ENCODE measurements around the gene PPP2R5B.

Gene PPP2R5B

GRCh38 chr11:64935359-64936081, 11.0 kb downstream of the PPP2R5B start, which contains the start of gene GPHA2:
Gene GPHA2, minus strand, starts transcription at chr11:64935893. Its CDS starts 433 bp downstream, at chr11:64935460.
- peak; percentile 56 for DNase-seq (ENCODE audit: extremely low spot score)
- CTCF ChIA-PET: no interaction called here
- TF ChIP-seq CTBP1 (IDR thresholded peaks at IDR 0.05; ENCODE audit: borderline replicate concordance): no peak
- no peak for TF ChIP-seq FOXA1 (IDR thresholded peaks at IDR 0.05)
- no peak for TF ChIP-seq SP1 (IDR thresholded peaks at IDR 0.05)
- TF ChIP-seq FOXK2 (IDR thresholded peaks at IDR 0.05): no peak
- no peak for TF ChIP-seq BHLHE40 (IDR thresholded peaks at IDR 0.05; ENCODE audit: borderline replicate concordance)
- no peak for TF ChIP-seq ARNT (IDR thresholded peaks at IDR 0.05)
- no peak for TF ChIP-seq SUZ12 (IDR thresholded peaks at IDR 0.05)
- TF ChIP-seq L3MBTL2 (conservative IDR thresholded peaks at IDR 0.05): no peak
- TF ChIP-seq HDGF (IDR thresholded peaks at IDR 0.05; ENCODE audit: borderline replicate concordance): no peak
- no peak for TF ChIP-seq FOXM1 (IDR thresholded peaks at IDR 0.05; ENCODE audit: borderline replicate concordance)
- POLR2A ChIA-PET: interaction anchor here (1.3 to 2.2 kb wide), 2 partner anchors 11 to 19 kb away, joined by 5 to 9 read pairs; partner anchors contain the start of gene PPP2R5B

GRCh38 chr11:64936539-64936938, 12.1 kb downstream of the PPP2R5B start:
- no peak for TF ChIP-seq BHLHE40 (IDR thresholded peaks at IDR 0.05; ENCODE audit: borderline replicate concordance)
- no peak for TF ChIP-seq L3MBTL2 (conservative IDR thresholded peaks at IDR 0.05)
- TF ChIP-seq FOXM1 (IDR thresholded peaks at IDR 0.05; ENCODE audit: borderline replicate concordance): no peak
- POLR2A ChIA-PET: interaction anchor here (1.1 to 2.2 kb wide), 3 partner anchors 12 to 20 kb away, joined by 4 to 9 read pairs (median 5); partner anchors contain the start of gene PPP2R5B
- no peak for DNase-seq (ENCODE audit: extremely low spot score)
- CTCF ChIA-PET: no interaction called here

- no peak for DNase-seq (ENCODE audit: extremely low spot score)
- ChIA-PET POLR2A (interaction anchor here (1.2 kb wide), 1 partner anchor 23 kb away, joined by 3 read pairs; no protein-coding TSS in a partner anchor), CTCF (no interaction called here)
- no peak for TF ChIP-seq CTBP1 (IDR thresholded peaks at IDR 0.05; ENCODE audit: borderline replicate concordance)
- no peak for TF ChIP-seq BHLHE40 (IDR thresholded peaks at IDR 0.05; ENCODE audit: borderline replicate concordance)
- TF ChIP-seq FOXK2 (IDR thresholded peaks at IDR 0.05): no peak
- no peak for TF ChIP-seq ELF4 (IDR thresholded peaks at IDR 0.05)
- no peak for TF ChIP-seq PKNOX1 (IDR thresholded peaks at IDR 0.05)
- no peak for TF ChIP-seq LEF1 (IDR thresholded peaks at IDR 0.05; ENCODE audit: borderline replicate concordance)
- TF ChIP-seq FOXM1 (IDR thresholded peaks at IDR 0.05; ENCODE audit: borderline replicate concordance): no peak
- TF ChIP-seq TARDBP (IDR thresholded peaks at IDR 0.05): no peak
- no peak for TF ChIP-seq ARNT (IDR thresholded peaks at IDR 0.05)
- TF ChIP-seq NFRKB (IDR thresholded peaks at IDR 0.05): no peak
- TF ChIP-seq L3MBTL2 (conservative IDR thresholded peaks at IDR 0.05): no peak
- TF ChIP-seq SUZ12 (IDR thresholded peaks at IDR 0.05): no peak
- TF ChIP-seq FOXA1 (IDR thresholded peaks at IDR 0.05): no peak
- TF ChIP-seq HDGF (IDR thresholded peaks at IDR 0.05; ENCODE audit: borderline replicate concordance): no peak
- no peak for TF ChIP-seq SP1 (IDR thresholded peaks at IDR 0.05)
- no peak for TF ChIP-seq ZNF384 (IDR thresholded peaks at IDR 0.05)
These were observed 22.8 kb downstream of the PPP2R5B start for GRCh38 chr11:64947208-64947814.

- DNase-seq (ENCODE audit: extremely low spot score): no peak
- TF ChIP-seq ZNF384 (IDR thresholded peaks at IDR 0.05): no peak
- POLR2A ChIA-PET: interaction anchor here (0.9 kb wide), 1 partner anchor 27 kb away, joined by 3 read pairs; the partner anchor contains the start of gene PPP2R5B
- CTCF ChIA-PET: interaction anchor here (1.1 kb wide), 1 partner anchor 63 kb away, joined by 3 read pairs; no protein-coding TSS in a partner anchor
These were observed 27.0 kb downstream of the PPP2R5B start for GRCh38 chr11:64951529-64951928.

GRCh38 chr11:64954201-64954600, 29.7 kb downstream of the PPP2R5B start:
- ChIA-PET CTCF (no interaction called here), POLR2A (interaction anchor here (0.6 kb wide), 1 partner anchor 9 kb away, joined by 3 read pairs; no protein-coding TSS in a partner anchor)
- TF ChIP-seq SP1 (IDR thresholded peaks at IDR 0.05) (no peak), LEF1 (IDR thresholded peaks at IDR 0.05; ENCODE audit: borderline replicate concordance) (no peak), FOXM1 (IDR thresholded peaks at IDR 0.05; ENCODE audit: borderline replicate concordance) (no peak), ZNF384 (IDR thresholded peaks at IDR 0.05) (no peak), SUZ12 (IDR thresholded peaks at IDR 0.05) (no peak), TARDBP (IDR thresholded peaks at IDR 0.05) (no peak), ELF4 (IDR thresholded peaks at IDR 0.05) (no peak), FOXA1 (IDR thresholded peaks at IDR 0.05) (no peak), NFRKB (IDR thresholded peaks at IDR 0.05) (no peak), FOXK2 (IDR thresholded peaks at IDR 0.05) (no peak), ARNT (IDR thresholded peaks at IDR 0.05) (no peak), HDGF (IDR thresholded peaks at IDR 0.05; ENCODE audit: borderline replicate concordance) (no peak), CTBP1 (IDR thresholded peaks at IDR 0.05; ENCODE audit: borderline replicate concordance) (no peak), PKNOX1 (IDR thresholded peaks at IDR 0.05) (no peak), L3MBTL2 (conservative IDR thresholded peaks at IDR 0.05) (no peak), BHLHE40 (IDR thresholded peaks at IDR 0.05; ENCODE audit: borderline replicate concordance) (no peak)
- no peak for DNase-seq (ENCODE audit: extremely low spot score)

- ChIA-PET CTCF (no interaction called here), POLR2A (no interaction called here)
- TF ChIP-seq L3MBTL2 (conservative IDR thresholded peaks at IDR 0.05): no peak
- no peak for DNase-seq (ENCODE audit: extremely low spot score)
These were observed 35.0 kb downstream of the PPP2R5B start for GRCh38 chr11:64959498-64959897.

GRCh38 chr11:64960719-64961118, 36.2 kb downstream of the PPP2R5B start:
- ChIA-PET POLR2A (no interaction called here), CTCF (no interaction called here)
- no peak for DNase-seq (ENCODE audit: extremely low spot score)
- TF ChIP-seq SUZ12 (IDR thresholded peaks at IDR 0.05) (no peak), NFRKB (IDR thresholded peaks at IDR 0.05) (no peak), FOXA1 (IDR thresholded peaks at IDR 0.05) (no peak), CTBP1 (IDR thresholded peaks at IDR 0.05; ENCODE audit: borderline replicate concordance) (no peak), ZNF384 (IDR thresholded peaks at IDR 0.05) (no peak), ARNT (IDR thresholded peaks at IDR 0.05) (no peak), FOXM1 (IDR thresholded peaks at IDR 0.05; ENCODE audit: borderline replicate concordance) (no peak), BHLHE40 (IDR thresholded peaks at IDR 0.05; ENCODE audit: borderline replicate concordance) (no peak), SP1 (IDR thresholded peaks at IDR 0.05) (no peak), L3MBTL2 (conservative IDR thresholded peaks at IDR 0.05) (no peak), LEF1 (IDR thresholded peaks at IDR 0.05; ENCODE audit: borderline replicate concordance) (no peak), ELF4 (IDR thresholded peaks at IDR 0.05) (no peak), PKNOX1 (IDR thresholded peaks at IDR 0.05) (no peak), FOXK2 (IDR thresholded peaks at IDR 0.05) (no peak), HDGF (IDR thresholded peaks at IDR 0.05; ENCODE audit: borderline replicate concordance) (no peak), TARDBP (IDR thresholded peaks at IDR 0.05) (no peak)

Measured in HEK293T (cell line).